Activated naive CD4-positive, alpha-beta T cell treated with anti-CD3 and anti-CD28 coated beads, Interleukin-2, amount 10 ng/mL, durations not matched to agents 7 days and 5 days (primary cell): ENCODE measurements around the gene PHLDA2.
"Not testable (repeated sequence)": the region's sequence is repeated elsewhere in the genome, so short reads cannot be mapped to it uniquely, and the experiment has no call there.

Experiments
- CTCF ChIA-PET: fragments of 350-600 bp; sonication (Branson Sonifier 250); formaldehyde crosslinking; loops from one replicate; lab custom pipeline; 2021; ENCODE audit warnings: antibody characterized with exemption; lab: Charles Lee
- DNase-seq: peaks from one replicate; pipeline ENCODE4 v3.0.0-alpha.2; 2020
- H3K27ac Mint-ChIP-seq: one replicate; pipeline ENCODE4 v1.8.0; 2021; ENCODE audit warnings: mild to moderate bottlenecking, moderate library complexity, mixed read lengths
- H3K27me3 Mint-ChIP-seq: one replicate; pipeline ENCODE4 v1.8.0; 2021; ENCODE audit warnings: mild to moderate bottlenecking, mixed read lengths
- H3K36me3 Mint-ChIP-seq: one replicate; pipeline ENCODE4 v1.8.0; 2021; ENCODE audit warnings: mixed read lengths
- H3K4me1 Mint-ChIP-seq: one replicate; pipeline ENCODE4 v1.8.0; 2021; ENCODE audit warnings: mixed read lengths
- H3K4me3 Mint-ChIP-seq: one replicate; pipeline ENCODE4 v1.8.0; 2021; ENCODE audit warnings: mild to moderate bottlenecking, moderate library complexity, mixed read lengths
- H3K9me3 Mint-ChIP-seq: one replicate; pipeline ENCODE4 v1.8.0; 2021; ENCODE audit warnings: mixed read lengths

PHLDA2 gene

GRCh38 chr11:2940921-2941821 lies 12.0 kb upstream of the PHLDA2 start:
- no peaks in the 10 kb centered on the region for H3K27me3 Mint-ChIP-seq
- peaks cover 39% of the 10 kb centered on the region for H3K36me3 Mint-ChIP-seq
- no peak for DNase-seq
- no peak overlapping the region for H3K4me3 Mint-ChIP-seq
- CTCF ChIA-PET: interaction anchor here (0.6 to 2.3 kb wide), 3 partner anchors 11 to 1863 kb away, joined by 3 to 9 read pairs (median 4); no protein-coding TSS in a partner anchor
- H3K9me3 Mint-ChIP-seq: peaks cover 29% of the 10 kb centered on the region
- peak overlapping the region; percentile 60 for H3K27ac Mint-ChIP-seq
- peaks cover 25% of the 10 kb centered on the region for H3K4me1 Mint-ChIP-seq

- peaks cover 29% of the 10 kb centered on the region for H3K9me3 Mint-ChIP-seq
- peaks cover 32% of the 10 kb centered on the region for H3K36me3 Mint-ChIP-seq
- peak overlapping the region; percentile 60 for H3K27ac Mint-ChIP-seq
- DNase-seq: peak; percentile 59
- H3K27me3 Mint-ChIP-seq: no peaks in the 10 kb centered on the region
- H3K4me3 Mint-ChIP-seq: no peak overlapping the region
- CTCF ChIA-PET: interaction anchor here (0.6 to 2.3 kb wide), 3 partner anchors 10 to 1864 kb away, joined by 3 to 9 read pairs (median 4); no protein-coding TSS in a partner anchor
- H3K4me1 Mint-ChIP-seq: peaks cover 16% of the 10 kb centered on the region
These were observed 11.1 kb upstream of the PHLDA2 start for GRCh38 chr11:2940147-2940920.

DNA sequence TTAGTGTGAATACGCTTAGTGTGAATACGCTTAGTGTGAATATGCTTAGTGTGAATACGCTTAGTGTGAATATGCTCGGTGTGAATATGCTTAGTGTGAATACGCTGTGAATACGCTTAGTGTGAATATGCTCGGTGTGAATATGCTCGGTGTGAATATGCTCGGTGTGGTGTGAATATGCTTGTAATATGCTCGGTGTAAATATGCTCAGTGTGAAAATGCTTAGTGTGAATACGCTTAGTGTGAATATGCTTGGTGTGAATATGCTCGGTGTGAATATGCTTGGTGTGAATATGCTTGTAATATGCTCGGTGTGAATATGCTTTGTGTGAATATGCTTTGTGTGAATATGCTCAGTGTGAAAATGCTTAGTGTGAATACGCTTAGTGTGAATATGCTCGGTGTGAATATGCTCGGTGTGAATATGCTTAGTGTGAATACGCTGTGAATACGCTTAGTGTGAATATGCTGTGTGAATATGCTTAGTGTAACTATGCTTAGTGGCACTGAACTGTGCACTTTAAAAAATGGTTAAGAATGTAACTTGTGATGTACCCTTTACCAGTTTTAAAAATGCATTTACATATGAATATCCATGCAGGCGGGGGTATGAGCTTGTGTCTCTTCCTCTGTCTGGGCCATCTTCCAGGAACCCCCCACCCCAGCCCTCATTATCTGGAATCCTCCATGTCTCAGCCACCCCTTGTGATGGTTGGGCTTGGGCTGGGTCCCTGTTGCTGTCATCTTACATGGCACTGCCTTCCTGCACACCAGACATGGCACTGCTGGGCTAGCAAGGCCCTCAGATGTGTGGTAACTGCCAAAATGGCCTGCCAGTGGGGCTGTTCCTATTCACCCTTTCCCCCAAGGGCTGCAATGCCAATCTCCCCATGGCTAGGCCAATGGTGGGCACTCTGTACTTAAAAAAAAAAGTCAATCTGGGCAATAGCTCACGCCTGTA lies 9.5 kb upstream of the PHLDA2 start:
- DNase-seq, H3K4me3 Mint-ChIP-seq, H3K4me1 Mint-ChIP-seq: not testable (repeated sequence)
- peaks cover 24% of the 10 kb centered on the region for H3K36me3 Mint-ChIP-seq
- peaks cover 29% of the 10 kb centered on the region for H3K9me3 Mint-ChIP-seq
- CTCF ChIA-PET: interaction anchor here (2.3 kb wide), 1 partner anchor 9 kb away, joined by 9 read pairs; no protein-coding TSS in a partner anchor
- H3K27me3 Mint-ChIP-seq: peaks cover 10% of the 10 kb centered on the region
- H3K27ac Mint-ChIP-seq: peak overlapping the region; percentile 82

- Mint-ChIP-seq H3K27ac (peak overlapping the region; percentile 86), H3K36me3 (peaks cover 21% of the 10 kb centered on the region), H3K9me3 (peaks cover 29% of the 10 kb centered on the region), H3K27me3 (peaks cover 12% of the 10 kb centered on the region), H3K4me3 (peak overlapping the region; percentile 40), H3K4me1 (peaks cover 17% of the 10 kb centered on the region)
- DNase-seq, CTCF ChIA-PET: not testable (repeated sequence)
These were observed 8.6 kb upstream of the PHLDA2 start for GRCh38 chr11:2937641-2938457.

DNA sequence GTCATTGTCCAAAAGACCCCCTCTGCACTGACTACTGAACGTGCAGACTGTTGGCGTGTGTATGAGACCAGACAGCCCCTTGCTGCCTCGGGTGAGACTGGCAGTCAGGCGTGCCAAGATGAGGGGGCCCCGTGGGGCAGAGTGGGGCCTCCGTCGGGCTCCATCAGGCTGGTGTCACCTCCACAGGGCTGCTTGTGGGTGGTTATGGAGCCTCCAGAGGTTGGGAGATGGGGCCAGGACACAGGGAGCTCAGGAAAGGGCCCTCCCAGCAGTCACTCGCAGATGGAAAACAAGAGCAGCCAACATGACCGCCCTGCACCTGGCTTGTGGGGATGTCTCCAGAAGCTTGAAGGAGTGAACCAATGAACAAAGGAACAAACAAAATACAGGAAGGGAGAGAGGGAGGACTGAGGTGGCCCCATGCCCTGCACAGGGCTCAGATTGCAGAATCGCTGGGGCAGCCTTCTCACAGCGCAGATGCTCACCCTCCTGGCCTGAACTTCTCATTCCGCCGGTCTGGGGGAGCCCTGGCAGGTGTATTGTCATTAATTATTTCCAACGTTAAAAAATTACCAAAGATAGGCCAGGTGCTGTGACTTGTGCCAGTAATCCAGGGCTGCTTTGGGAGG lies 5.5 kb upstream of the PHLDA2 start:
- H3K27me3 Mint-ChIP-seq: peaks cover 40% of the 10 kb centered on the region
- DNase-seq: no peak
- CTCF ChIA-PET: no interaction called here
- peaks cover 18% of the 10 kb centered on the region for H3K36me3 Mint-ChIP-seq
- peaks cover 26% of the 10 kb centered on the region for H3K4me1 Mint-ChIP-seq
- H3K4me3 Mint-ChIP-seq: no peak overlapping the region
- H3K9me3 Mint-ChIP-seq: peaks cover 27% of the 10 kb centered on the region
- no peak overlapping the region for H3K27ac Mint-ChIP-seq

- Mint-ChIP-seq H3K9me3 (peaks cover 22% of the 10 kb centered on the region), H3K4me1 (peaks cover 26% of the 10 kb centered on the region), H3K27me3 (peaks cover 44% of the 10 kb centered on the region), H3K4me3 (no peak overlapping the region), H3K36me3 (peaks cover 17% of the 10 kb centered on the region), H3K27ac (no peak overlapping the region)
- CTCF ChIA-PET: interaction anchor here (0.6 to 5.4 kb wide), 5 partner anchors 9 to 815 kb away, joined by 3 to 36 read pairs (median 3); no protein-coding TSS in a partner anchor
- DNase-seq: no peak
These were observed 4.9 kb upstream of the PHLDA2 start for GRCh38 chr11:2934021-2934550.

DNA sequence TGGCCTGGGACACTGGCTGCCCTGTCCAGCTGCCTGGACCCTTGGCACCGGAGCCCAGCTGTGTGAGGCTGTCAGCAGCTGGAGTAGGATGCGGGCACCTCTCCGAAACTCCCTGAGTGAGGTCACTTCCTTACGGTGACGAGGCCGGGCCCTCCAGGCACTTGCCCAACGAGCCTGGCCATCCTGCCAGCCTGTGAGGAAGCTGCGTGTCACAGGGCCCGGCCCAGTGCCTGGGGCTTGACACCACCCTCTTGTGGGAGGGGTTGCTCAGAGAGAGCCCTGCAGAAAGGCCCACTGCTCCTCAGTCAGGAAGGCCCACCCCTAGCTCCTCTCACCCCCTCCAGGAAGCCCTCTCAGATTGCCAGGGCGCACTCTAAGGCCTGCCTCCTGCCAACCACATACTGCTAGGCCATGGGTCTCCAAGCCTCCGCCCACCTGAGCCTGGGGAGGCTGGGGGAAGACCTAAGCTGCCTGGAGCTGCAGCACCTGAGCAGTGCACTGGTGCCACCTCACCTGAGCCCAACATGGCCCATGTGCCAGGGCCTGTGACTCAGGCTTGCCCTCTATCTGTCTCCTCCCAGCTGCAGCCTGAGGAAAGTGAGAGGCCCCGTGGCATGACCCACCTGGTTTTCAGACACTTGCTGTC lies 4.3 kb upstream of the PHLDA2 start:
- Mint-ChIP-seq H3K36me3 (peaks cover 12% of the 10 kb centered on the region), H3K9me3 (peaks cover 16% of the 10 kb centered on the region), H3K4me3 (no peak overlapping the region), H3K4me1 (peaks cover 29% of the 10 kb centered on the region), H3K27ac (peak overlapping the region; percentile 72), H3K27me3 (peaks cover 50% of the 10 kb centered on the region)
- CTCF ChIA-PET: interaction anchor here (0.6 to 5.4 kb wide), 5 partner anchors 10 to 815 kb away, joined by 3 to 36 read pairs (median 3); no protein-coding TSS in a partner anchor
- DNase-seq: peak; percentile 71

DNA sequence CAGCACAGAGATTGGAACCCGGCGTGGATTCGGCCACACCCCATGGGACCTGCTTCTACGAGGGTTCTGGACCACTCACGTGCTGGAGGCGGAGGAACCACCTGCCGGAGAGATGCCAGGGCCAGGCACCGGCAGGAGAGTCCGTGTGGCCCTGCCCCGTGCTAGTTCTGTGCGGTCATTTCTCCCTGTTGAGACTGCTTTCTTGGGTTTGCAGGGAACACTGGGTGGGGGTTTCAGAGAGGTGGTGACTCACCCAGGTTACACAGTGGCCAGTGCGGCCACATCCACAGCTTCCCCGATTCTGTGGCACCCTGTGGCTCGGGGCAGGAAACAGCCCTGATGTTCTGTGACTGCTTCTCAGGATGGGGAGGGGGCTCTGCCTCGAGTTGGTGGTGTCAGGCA lies 3.6 kb upstream of the PHLDA2 start:
- peaks cover 56% of the 10 kb centered on the region for H3K27me3 Mint-ChIP-seq

GRCh38 chr11:2931771-2932738 lies 2.8 kb upstream of the PHLDA2 start:
- no peaks in the 10 kb centered on the region for H3K36me3 Mint-ChIP-seq
- peaks cover 40% of the 10 kb centered on the region for H3K4me1 Mint-ChIP-seq
- peak overlapping the region; percentile 68 for H3K27ac Mint-ChIP-seq
- no peak overlapping the region for H3K4me3 Mint-ChIP-seq
- peaks cover 3% of the 10 kb centered on the region for H3K9me3 Mint-ChIP-seq
- DNase-seq: no peak
- H3K27me3 Mint-ChIP-seq: peaks cover 64% of the 10 kb centered on the region
- CTCF ChIA-PET: interaction anchor here (0.7 to 5.4 kb wide), 7 partner anchors 20 to 159 kb away, joined by 3 to 50 read pairs (median 15); no protein-coding TSS in a partner anchor

More for the DNA sequence above, 3.6 kb upstream of the PHLDA2 start:
- no peak for DNase-seq
- Mint-ChIP-seq H3K4me3 (no peak overlapping the region), H3K4me1 (peaks cover 36% of the 10 kb centered on the region), H3K27ac (peak overlapping the region; percentile 72), H3K36me3 (peaks cover 5% of the 10 kb centered on the region), H3K9me3 (peaks cover 9% of the 10 kb centered on the region)
- CTCF ChIA-PET: interaction anchor here (0.7 to 5.4 kb wide), 5 partner anchors 10 to 401 kb away, joined by 3 to 36 read pairs (median 3); no protein-coding TSS in a partner anchor

GRCh38 chr11:2931420-2931746 lies 2.2 kb upstream of the PHLDA2 start:
- Mint-ChIP-seq H3K27ac (peak overlapping the region; percentile 68), H3K36me3 (no peaks in the 10 kb centered on the region), H3K4me1 (peaks cover 40% of the 10 kb centered on the region), H3K27me3 (peaks cover 71% of the 10 kb centered on the region), H3K4me3 (no peak overlapping the region), H3K9me3 (no peaks in the 10 kb centered on the region)
- DNase-seq: no peak
- CTCF ChIA-PET: interaction anchor here (0.8 to 5.4 kb wide), 5 partner anchors 20 to 159 kb away, joined by 3 to 50 read pairs (median 15); no protein-coding TSS in a partner anchor
